Measurements from ENCODE around the gene C12orf76. TPM values are rescaled to one million over a fixed set of nuclear protein-coding genes. Genes with fewer than 3 reads are reported as not detected.

The C12orf76 gene, protein sequence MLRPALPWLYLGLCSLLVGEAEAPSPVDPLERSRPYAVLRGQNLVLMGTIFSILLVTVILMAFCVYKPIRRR
- 9.2 and 11.4 TPM in 2 replicates for polyA plus RNA-seq (2011; rRNA removed)
- polyA minus RNA-seq (2011; rRNA and poly(A)+ RNA removed) = 4.6 and 4.9 TPM in 2 replicates

DNA sequence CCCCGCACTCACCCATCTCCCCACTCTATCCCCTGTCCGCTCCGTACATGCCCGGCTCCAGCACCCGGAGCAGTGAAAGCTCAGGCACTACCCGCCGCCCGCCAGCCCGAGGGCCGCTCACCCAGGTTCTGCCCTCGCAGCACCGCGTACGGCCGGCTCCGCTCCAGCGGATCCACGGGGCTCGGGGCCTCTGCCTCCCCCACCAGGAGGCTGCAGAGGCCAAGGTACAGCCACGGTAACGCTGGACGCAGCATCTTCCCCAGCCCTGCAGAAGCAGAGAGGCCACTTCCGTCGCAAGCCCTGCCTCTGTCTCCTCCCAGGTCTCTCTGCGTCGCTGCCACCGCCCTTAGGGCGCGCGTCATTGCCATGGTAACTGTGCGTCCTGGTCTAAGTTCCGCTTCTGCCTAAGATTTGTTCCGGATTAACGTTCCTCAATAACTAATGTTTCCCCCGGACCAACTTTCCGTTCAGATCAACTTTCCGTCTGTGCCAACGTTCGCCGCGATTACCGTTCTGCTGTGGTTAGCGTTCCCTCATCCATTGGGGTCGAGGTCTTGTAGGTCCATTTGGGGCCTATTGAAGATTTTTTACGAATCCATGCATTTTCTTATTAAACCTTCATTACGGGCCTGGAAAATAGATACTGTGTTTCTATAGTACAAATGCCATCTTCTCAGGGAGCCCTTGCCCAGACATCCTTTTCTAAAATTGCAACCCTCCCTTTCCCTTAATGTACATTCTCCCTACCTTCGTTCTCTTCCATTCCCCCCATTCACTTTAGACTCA is at the start of gene C12orf76:
TSS of gene C12orf76 (minus strand) at position 281 of the 786 bp plus-strand sequence. CDS start at position 254, 27 bp downstream.
- peak within 1 kb of the TSS; percentile 79 for H3K4me3 ChIP-seq (ENCODE audit: low read depth, low read length)
- POLR2A ChIA-PET = no interaction called here
- CTCF ChIA-PET = interaction anchor here (0.6 to 1.8 kb wide), 3 partner anchors 262 to 402 kb away, joined by 3 to 6 read pairs (median 3); partner anchors contain the start of gene ARPC3

DNA sequence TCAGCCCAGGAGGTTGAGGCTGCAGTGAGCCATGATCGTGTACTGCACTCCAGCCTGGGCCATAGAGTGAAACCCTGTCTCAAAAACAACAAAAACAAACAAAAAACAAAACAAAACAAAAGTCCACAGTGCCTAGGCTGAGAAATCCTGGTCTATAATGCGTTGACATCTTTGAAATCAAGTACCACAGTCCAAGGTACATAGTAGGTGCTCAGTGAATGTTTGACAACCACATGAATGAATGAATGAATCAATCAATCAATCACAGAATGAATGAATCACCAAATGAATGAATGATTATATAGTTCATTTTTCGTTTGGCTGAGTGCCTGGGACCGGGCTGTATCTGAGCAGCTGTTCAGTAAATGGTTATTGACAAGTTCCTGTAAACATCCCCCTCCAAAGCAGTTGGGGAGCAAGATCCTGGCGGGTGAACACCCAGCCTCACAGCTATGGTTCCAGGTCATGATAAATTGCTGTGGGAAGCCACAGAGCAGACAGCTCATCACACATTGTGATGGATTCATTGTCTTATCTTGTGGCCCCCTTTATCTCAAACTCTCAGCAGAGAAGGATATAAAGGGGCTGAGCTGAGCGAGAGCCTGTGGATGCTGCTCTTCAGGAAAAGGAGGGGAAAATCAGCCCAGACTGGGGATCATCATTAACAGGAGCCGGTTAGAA is 45.4 kb upstream of the C12orf76 start:
- ChIA-PET CTCF (interaction anchor here (0.6 to 2.7 kb wide), 3 partner anchors 33 to 338 kb away, joined by 3 to 11 read pairs (median 9); no protein-coding TSS in a partner anchor), POLR2A (interaction anchor here (0.6 kb wide), 1 partner anchor 337 kb away, joined by 4 read pairs; no protein-coding TSS in a partner anchor)
- peaks cover 13% of the 10 kb centered on the region for H3K27me3 ChIP-seq (ENCODE audit: control insufficient read depth, insufficient read depth, low read length)
- no peak for DNase-seq (ENCODE audit: low read depth, low spot score)
- TF ChIP-seq, protein P1, sequence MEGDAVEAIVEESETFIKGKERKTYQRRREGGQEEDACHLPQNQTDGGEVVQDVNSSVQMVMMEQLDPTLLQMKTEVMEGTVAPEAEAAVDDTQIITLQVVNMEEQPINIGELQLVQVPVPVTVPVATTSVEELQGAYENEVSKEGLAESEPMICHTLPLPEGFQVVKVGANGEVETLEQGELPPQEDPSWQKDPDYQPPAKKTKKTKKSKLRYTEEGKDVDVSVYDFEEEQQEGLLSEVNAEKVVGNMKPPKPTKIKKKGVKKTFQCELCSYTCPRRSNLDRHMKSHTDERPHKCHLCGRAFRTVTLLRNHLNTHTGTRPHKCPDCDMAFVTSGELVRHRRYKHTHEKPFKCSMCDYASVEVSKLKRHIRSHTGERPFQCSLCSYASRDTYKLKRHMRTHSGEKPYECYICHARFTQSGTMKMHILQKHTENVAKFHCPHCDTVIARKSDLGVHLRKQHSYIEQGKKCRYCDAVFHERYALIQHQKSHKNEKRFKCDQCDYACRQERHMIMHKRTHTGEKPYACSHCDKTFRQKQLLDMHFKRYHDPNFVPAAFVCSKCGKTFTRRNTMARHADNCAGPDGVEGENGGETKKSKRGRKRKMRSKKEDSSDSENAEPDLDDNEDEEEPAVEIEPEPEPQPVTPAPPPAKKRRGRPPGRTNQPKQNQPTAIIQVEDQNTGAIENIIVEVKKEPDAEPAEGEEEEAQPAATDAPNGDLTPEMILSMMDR (IDR thresholded peaks at IDR 0.05; ENCODE audit: low read depth, low read length) = no peak
- H3K4me3 ChIP-seq (ENCODE audit: low read depth, low read length) = no peak overlapping the region
- no peaks in the 10 kb centered on the region for H3K9me3 ChIP-seq (ENCODE audit: control insufficient read depth, insufficient read depth, low read length)
- H3K27ac ChIP-seq (ENCODE audit: low read depth, low read length) = no peak overlapping the region

More for the DNA sequence above, at the start of gene C12orf76:
- TF ChIP-seq, protein P1 (IDR thresholded peaks at IDR 0.05; ENCODE audit: low read depth, low read length) = no peak
- Histone ChIP-seq H3K27ac (ENCODE audit: low read depth, low read length) (peak within 1 kb of the TSS; percentile 21), H3K9me3 (ENCODE audit: control insufficient read depth, insufficient read depth, low read length) (no peaks in the 10 kb centered on the region; the same call in 1 of the 2 replicates), H3K27me3 (ENCODE audit: control insufficient read depth, insufficient read depth, low read length) (no peaks in the 10 kb centered on the region)
- peak; percentile 89 for DNase-seq (ENCODE audit: low read depth, low spot score)

DNA sequence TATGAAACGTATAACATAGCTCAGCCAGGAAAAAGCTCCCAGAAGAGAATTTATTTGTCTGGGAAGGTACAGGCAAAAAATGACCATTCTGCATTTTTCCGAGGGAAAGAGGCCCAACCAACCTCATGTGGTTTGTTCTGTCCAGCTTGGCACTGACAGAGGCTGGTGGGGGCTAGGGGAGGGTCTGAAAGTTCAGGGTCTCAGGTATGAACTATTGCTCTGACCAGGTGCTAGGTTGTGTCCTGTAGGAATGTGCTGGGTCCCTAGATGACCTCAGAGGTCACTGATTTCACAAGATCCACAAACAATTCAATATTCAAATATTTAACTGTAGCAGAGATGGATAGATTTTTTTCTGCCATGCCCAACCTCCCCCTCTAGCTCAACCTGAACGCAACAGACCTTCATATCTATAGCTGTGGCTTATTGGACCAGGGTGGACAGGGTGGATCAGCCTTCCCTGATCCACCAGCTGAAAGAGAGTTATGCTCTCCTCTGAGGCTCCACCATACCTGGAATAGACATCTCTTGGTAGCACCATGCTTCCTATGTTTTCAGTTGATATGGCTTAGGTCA is 42.9 kb upstream of the C12orf76 start:
- no peak for DNase-seq (ENCODE audit: low read depth, low spot score)
- ChIA-PET CTCF (interaction anchor here (0.7 to 2.9 kb wide), 4 partner anchors 9 to 340 kb away, joined by 3 to 14 read pairs (median 4); no protein-coding TSS in a partner anchor), POLR2A (interaction anchor here (0.6 kb wide), 1 partner anchor 808 kb away, joined by 5 read pairs; no protein-coding TSS in a partner anchor)
- Histone ChIP-seq H3K27ac (ENCODE audit: low read depth, low read length) (no peak overlapping the region), H3K4me3 (ENCODE audit: low read depth, low read length) (no peak overlapping the region), H3K9me3 (ENCODE audit: control insufficient read depth, insufficient read depth, low read length) (no peaks in the 10 kb centered on the region), H3K27me3 (ENCODE audit: control insufficient read depth, insufficient read depth, low read length) (peaks cover 13% of the 10 kb centered on the region)
- TF ChIP-seq, protein P1 (IDR thresholded peaks at IDR 0.05; ENCODE audit: low read depth, low read length) = no peak

DNA sequence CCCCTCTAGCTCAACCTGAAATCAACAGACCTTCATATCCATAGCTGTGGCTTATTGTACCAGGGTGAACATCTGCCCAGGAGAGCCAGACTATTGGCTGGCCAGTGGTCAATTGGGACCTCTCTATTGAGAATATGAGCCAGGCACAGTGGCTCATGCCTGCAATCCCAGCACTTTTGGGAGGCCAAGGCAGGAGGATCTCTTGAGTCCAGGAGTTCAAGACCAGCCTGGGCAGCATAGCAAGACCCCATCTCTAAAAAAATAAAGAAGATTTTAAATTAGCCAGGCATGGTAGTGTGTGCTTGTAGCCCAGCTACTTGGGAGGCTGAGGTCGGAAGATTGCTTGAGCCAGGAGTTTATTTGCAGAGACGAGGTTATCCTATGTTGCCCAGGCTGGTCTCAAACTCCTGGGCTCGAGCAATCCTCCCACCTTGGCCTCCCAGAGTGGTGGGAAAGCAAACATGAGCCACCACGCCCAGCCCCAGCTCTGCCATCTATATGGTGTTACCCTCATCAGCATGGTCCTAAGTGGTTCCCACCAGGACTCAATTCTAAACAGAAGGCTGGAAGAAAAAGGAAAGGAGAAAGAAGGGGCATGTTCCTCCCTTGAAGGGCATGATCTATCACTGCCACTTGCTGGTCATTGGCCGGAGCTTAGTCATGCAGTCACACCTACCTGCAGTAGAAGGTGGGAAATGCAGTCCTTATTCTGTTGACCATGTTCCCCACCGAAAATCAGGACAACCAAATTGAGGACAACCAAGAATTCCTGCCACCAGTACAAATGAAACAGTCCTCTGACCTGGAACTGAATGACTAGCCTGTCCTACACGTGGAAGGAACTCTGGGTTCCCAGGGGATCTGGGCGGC is 42.2 kb upstream of the C12orf76 start:
- no peak for DNase-seq (ENCODE audit: low read depth, low spot score)
- ChIA-PET POLR2A (no interaction called here), CTCF (interaction anchor here (0.9 to 2.9 kb wide), 3 partner anchors 9 to 341 kb away, joined by 3 to 14 read pairs (median 5); no protein-coding TSS in a partner anchor)
- H3K4me3 ChIP-seq (ENCODE audit: low read depth, low read length) = no peak overlapping the region
- peaks cover 15% of the 10 kb centered on the region for H3K27me3 ChIP-seq (ENCODE audit: control insufficient read depth, insufficient read depth, low read length)
- no peaks in the 10 kb centered on the region for H3K9me3 ChIP-seq (ENCODE audit: control insufficient read depth, insufficient read depth, low read length)
- TF ChIP-seq, protein P1 (IDR thresholded peaks at IDR 0.05; ENCODE audit: low read depth, low read length) = no peak
- H3K27ac ChIP-seq (ENCODE audit: low read depth, low read length) = no peak overlapping the region
